Spinal cord (tissue), 10 donors: Measurements from ENCODE around the gene DHRS7C. TPM values are rescaled to one million over a fixed set of nuclear protein-coding genes. Genes with fewer than 3 reads are reported as not detected.

Source experiments
- DNase-seq, 6 donors: peaks; one replicate each; pipeline versions ENCODE4 v3.0.0 to v3.0.0-alpha.2; 2013 to 2015; ENCODE audit warnings: low spot score in 6 of 6, low read depth in 4 of 6
- H3K27ac ChIP-seq: one replicate; pipeline ENCODE4 v1.5.1; 2013; ENCODE audit warnings: low read depth, low read length, control low read depth
- H3K27me3 ChIP-seq: one replicate; pipeline ENCODE4 v1.6.1; 2013; ENCODE audit warnings: low read length; ENCODE audit not compliant: control insufficient read depth, insufficient read depth
- H3K36me3 ChIP-seq: one replicate; pipeline ENCODE4 v1.6.1; 2013; ENCODE audit warnings: low read length; ENCODE audit not compliant: control insufficient read depth, insufficient read depth
- H3K4me1 ChIP-seq: one replicate; pipeline ENCODE4 v1.6.1; 2013; ENCODE audit warnings: low read length; ENCODE audit not compliant: control insufficient read depth, insufficient read depth
- H3K4me3 ChIP-seq: one replicate; pipeline ENCODE4 v1.5.1; 2013; ENCODE audit warnings: low read depth, low read length, control low read depth
- H3K9me3 ChIP-seq: one replicate; pipeline ENCODE4 v1.6.1; 2013; ENCODE audit warnings: low read length; ENCODE audit not compliant: control insufficient read depth, insufficient read depth
- WGBS: methylation state at CpG from one replicate; pipeline ENCODE4 v1.1.5; 2013; ENCODE audit warnings: missing lambda C conversion rate; ENCODE audit not compliant: insufficient coverage; 5-methylcytosine and 5-hydroxymethylcytosine counted together
- polyA plus RNA-seq, 2 donors: library from polyadenylated mRNA; unstranded; fragments of 120-200 nt; gene quantifications; one replicate each; pipeline ENCODE4 v1.2.1, GENCODE V29; 2013; ENCODE audit not compliant: insufficient read length in 2 of 2
- total RNA-seq, 2 donors: library from RNA; depleted of rRNA in 1 of 2; stranded (reverse); fragments of 120-200 nt in 1 of 2; fragments of >200 nt in 1 of 2; gene quantifications; one replicate each; pipeline versions ENCODE4 v1.2.3 to v1.2.4, GENCODE V29; 2013 to 2014
- donor health status: healthy.

The DHRS7C gene
- total and polyA plus RNA-seq, 4 donors: 0.18 TPM; not detected in 3

DNA sequence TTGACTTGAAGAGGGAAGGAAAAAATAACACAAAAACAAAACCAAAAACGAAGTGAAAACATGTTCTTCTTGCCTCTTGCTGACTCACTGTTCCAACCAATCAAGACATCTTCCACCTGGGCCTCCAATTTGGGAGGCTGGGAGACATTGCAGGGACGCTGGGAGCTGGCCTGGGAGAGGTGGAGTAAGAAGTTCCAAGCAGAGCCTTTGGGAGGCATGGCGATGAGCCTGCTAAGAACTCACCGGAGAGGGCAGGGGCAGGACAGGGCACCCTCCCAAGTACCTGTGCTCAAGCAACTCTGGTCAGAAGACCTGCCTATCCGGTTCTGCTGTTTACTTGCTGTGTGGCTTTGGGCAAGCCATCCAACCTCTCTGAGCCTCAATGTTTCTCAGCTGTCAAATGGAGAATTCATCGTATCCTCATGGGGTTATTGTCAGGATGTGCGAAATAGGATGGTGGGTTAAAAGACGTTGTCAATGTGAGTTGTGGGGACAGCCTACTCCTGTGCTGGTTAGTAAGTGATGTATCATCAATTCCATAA lies 33.5 kb upstream of the DHRS7C start:
- H3K27ac ChIP-seq: no peak overlapping the region
- H3K27me3 ChIP-seq: no peaks in the 10 kb centered on the region
- no peaks in the 10 kb centered on the region for H3K9me3 ChIP-seq
- DNase-seq: no peak
- H3K36me3 ChIP-seq: no peaks in the 10 kb centered on the region
- no peak overlapping the region for H3K4me3 ChIP-seq
- peaks cover 5% of the 10 kb centered on the region for H3K4me1 ChIP-seq
- WGBS: 71% methylated on average over 7 of the region's 8 CpGs

DNA sequence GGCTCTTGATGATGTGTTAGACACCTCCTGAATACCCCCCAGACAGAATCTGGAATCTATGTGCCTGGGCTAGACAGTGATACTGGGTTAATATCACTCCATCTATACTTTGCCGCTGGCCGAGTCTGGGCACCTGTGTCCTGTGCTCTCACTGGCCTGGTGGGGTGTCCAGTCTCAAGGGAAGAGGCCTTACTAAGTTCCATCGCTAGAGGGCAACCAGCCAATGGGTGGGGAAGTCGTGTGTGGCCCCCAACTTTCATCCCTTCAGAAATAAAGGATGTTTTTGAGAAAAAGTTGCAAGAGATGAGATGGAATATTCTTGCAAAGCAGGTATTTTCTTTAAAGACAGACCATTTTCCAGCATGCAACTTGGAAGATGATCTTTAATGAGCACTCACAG lies 32.7 kb upstream of the DHRS7C start:
- 90% methylated on average over 2 of the region's 4 CpGs for WGBS
- Histone ChIP-seq H3K4me1 (peaks cover 5% of the 10 kb centered on the region), H3K27me3 (no peaks in the 10 kb centered on the region), H3K27ac (no peak overlapping the region), H3K9me3 (no peaks in the 10 kb centered on the region), H3K4me3 (no peak overlapping the region), H3K36me3 (no peaks in the 10 kb centered on the region)
- DNase-seq: no peak

DNA sequence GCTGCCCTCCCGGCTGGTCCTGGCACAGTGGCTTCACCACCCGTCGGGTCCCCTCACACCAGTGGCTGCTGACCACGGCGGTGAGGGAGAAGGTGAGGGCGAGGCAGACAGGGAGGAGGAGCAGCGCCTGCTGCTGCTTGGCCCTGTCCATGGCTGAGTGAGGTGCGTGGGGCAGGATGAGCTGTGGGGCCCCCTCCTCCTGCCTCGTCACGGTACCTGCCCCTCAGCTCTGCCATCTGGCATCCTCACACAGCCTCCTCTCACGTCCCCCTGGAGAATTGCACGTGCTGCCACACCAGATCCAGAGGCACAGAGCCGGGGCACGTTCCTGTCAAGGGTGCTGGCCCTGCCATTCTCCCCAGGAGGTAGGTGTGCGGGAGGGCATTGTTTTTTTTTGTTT lies 30.5 kb upstream of the DHRS7C start, which contains the start of gene GSG1L2:
Gene GSG1L2 (minus strand): TSS at position 159 of the 400 bp plus-strand sequence. CDS start 8 bp downstream, at position 151.
- no peak within 1 kb of the TSS for H3K4me3 ChIP-seq
- no peaks in the 10 kb centered on the region for H3K36me3 ChIP-seq
- H3K27ac ChIP-seq: no peak within 1 kb of the TSS
- DNase-seq: peak in 1 of 6 donors; percentile 12
- 68% methylated on average over 10 of the region's 15 CpGs for WGBS
- H3K27me3 ChIP-seq: no peaks in the 10 kb centered on the region
- peaks cover 5% of the 10 kb centered on the region for H3K4me1 ChIP-seq
- H3K9me3 ChIP-seq: no peaks in the 10 kb centered on the region

DNA sequence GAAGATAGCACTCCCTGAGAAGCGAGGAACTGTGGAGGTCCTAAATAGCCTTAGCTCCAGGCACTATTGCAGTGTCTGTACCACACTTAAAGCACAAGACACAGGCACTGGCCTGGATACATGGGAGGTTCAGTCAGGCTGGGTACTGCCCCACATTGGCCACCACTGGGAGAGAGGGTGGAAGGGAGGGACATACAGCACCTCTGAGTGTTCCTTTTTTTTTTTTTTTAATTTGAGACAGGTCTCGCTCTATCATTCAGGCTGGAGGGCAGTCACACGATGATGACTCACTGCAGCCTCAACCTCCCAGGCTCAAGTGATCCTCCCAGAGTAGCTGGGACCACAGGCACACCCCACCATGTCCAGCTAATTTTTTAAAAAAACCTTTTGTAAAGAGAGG lies 29.1 kb upstream of the DHRS7C start:
- WGBS: 100% methylated on average over 1 of the region's 3 CpGs
- Histone ChIP-seq H3K9me3 (no peaks in the 10 kb centered on the region), H3K4me1 (peaks cover 1% of the 10 kb centered on the region), H3K36me3 (no peaks in the 10 kb centered on the region), H3K27me3 (no peaks in the 10 kb centered on the region), H3K27ac (no peak overlapping the region), H3K4me3 (no peak overlapping the region)
- DNase-seq: no peak

DNA sequence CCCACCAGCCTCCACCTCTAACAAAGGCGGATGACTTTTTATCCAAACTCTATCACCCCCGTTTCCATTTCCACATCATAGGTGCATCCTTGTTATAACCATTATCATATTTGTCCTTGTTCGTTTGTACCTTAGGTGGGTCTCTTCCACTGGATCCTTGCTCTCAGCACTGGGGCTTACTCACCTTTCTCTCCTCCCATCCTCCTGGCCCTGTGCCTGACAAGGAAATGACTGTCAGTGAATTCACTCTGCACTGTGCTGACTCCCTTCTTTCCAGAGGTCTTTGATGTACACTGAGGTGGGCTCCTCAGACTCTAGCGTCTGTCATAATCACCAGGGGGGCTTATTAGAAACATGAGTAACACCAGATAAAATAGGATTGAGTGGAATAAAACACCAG lies 27.4 kb upstream of the DHRS7C start:
- 64% methylated on average over 3 of the region's 4 CpGs for WGBS

DNA sequence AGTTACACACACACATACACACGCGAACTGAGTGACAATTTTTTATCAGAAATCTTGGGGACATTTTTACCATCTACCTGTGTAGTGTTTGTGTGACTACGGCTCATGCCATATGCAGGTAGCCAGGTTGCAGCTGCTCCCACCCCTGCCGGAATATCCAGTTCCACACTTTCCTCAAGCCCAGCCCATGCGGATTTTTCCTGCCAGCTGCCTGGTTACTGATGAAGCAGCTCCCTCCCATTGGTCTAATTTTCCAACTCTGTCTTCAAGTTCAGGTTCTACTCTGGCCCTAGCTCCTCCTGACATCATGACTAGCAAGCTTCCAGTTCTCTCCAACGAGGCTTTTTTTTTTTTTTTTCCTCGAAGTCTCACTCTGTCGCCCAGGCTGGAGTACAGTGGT lies 25.7 kb upstream of the DHRS7C start:
- no peak overlapping the region for H3K4me3 ChIP-seq

More for the DNA sequence above, 27.4 kb upstream of the DHRS7C start:
- no peak overlapping the region for H3K27ac ChIP-seq
- no peaks in the 10 kb centered on the region for H3K4me1 ChIP-seq
- no peak overlapping the region for H3K4me3 ChIP-seq
- no peak for DNase-seq
- H3K36me3 ChIP-seq: no peaks in the 10 kb centered on the region
- no peaks in the 10 kb centered on the region for H3K9me3 ChIP-seq
- H3K27me3 ChIP-seq: no peaks in the 10 kb centered on the region

DNA sequence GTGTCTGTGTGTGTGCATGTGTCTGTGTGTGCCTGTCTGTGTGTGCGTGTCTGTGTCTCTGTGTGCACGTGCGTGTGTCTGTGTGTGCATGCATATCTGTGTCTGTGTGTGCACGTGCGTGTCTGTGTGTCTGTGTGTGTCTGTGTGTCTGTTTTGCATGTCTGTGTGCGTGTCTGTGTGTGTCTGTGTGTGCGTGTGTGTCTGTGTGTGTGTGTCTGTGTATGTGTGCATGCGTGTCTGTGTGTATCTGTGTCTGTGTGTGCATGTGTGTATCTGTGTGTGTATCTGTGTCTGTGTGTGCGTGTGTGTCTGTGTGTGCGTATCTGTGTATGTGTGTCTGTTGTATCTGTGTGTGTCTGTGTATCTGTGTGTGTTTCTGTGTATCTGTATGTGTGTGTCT lies 25.1 kb upstream of the DHRS7C start:
- no peak overlapping the region for H3K27ac ChIP-seq
- H3K4me1 ChIP-seq: no peaks in the 10 kb centered on the region
- no peaks in the 10 kb centered on the region for H3K36me3 ChIP-seq
- no peak for DNase-seq
- no peaks in the 10 kb centered on the region for H3K27me3 ChIP-seq
- H3K4me3 ChIP-seq: no peak overlapping the region
- 40% methylated on average over 7 of the region's 10 CpGs for WGBS
- H3K9me3 ChIP-seq: no peaks in the 10 kb centered on the region

More for the DNA sequence above, 25.7 kb upstream of the DHRS7C start:
- H3K36me3 ChIP-seq: no peaks in the 10 kb centered on the region
- 62% methylated on average over 6 of the region's 8 CpGs for WGBS
- H3K27me3 ChIP-seq: no peaks in the 10 kb centered on the region
- H3K4me1 ChIP-seq: no peaks in the 10 kb centered on the region
- DNase-seq: peak in 5 of 6 donors; percentile 4 to 87 (median 29)
- H3K9me3 ChIP-seq: no peaks in the 10 kb centered on the region
- H3K27ac ChIP-seq: no peak overlapping the region

DNA sequence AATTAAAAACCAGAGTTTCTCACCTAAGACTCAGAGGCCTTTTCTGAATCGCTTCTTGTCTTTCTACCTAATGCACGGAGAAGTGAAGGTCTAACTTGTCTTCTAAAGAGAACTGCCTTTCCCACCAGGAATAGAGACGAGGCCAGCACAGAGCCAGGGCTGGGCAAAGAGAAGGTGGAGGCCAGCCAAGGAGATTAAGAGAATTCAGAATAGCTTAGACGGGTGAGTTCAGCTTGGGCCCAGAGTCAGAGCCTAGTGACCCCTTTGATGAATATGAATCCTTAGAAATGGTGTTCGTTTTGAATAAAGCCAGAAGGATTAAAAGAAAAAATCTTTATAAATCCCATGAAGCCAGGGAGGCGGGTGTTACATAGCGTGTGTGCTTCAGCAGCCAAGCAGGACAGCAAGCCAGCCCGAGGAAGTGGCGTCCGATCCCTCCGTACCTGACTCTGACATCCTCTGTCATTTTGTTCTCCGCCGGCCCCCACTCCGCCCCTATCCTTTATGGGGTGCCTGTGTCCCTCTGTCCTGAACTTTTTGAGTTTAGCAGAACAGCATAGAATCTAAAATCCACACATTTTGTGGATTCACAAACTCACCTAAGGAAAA lies 23.0 kb upstream of the DHRS7C start:
- DNase-seq: no peak
- no peaks in the 10 kb centered on the region for H3K36me3 ChIP-seq
- H3K9me3 ChIP-seq: no peaks in the 10 kb centered on the region
- no peaks in the 10 kb centered on the region for H3K4me1 ChIP-seq
- H3K4me3 ChIP-seq: no peak overlapping the region
- H3K27me3 ChIP-seq: no peaks in the 10 kb centered on the region
- no peak overlapping the region for H3K27ac ChIP-seq
- 84% methylated on average over 12 of the region's 14 CpGs for WGBS

DNA sequence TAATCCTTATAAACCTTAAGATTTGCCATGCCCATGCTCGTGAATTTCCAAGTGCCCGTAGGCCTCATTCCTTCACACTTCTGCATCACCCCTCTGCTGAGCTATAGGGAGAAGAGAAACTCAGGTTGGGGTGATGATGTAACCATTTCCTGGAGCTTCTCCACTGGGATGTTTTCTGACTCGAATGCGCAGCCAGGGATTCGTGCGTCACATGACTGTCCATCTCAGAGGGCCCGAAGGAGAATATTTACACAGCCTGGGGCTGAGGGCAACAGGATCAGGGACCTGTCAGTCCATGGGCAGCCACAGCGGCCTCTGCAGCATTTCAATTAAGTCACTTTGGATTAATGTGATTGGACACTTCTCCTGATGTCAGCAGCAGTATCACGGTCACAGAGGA lies 21.8 kb upstream of the DHRS7C start:
- no peak for DNase-seq
- WGBS: 94% methylated on average over 6 of the region's 9 CpGs
- H3K4me3 ChIP-seq: no peak overlapping the region
- no peak overlapping the region for H3K27ac ChIP-seq
- no peaks in the 10 kb centered on the region for H3K36me3 ChIP-seq
- H3K9me3 ChIP-seq: no peaks in the 10 kb centered on the region
- no peaks in the 10 kb centered on the region for H3K27me3 ChIP-seq
- no peaks in the 10 kb centered on the region for H3K4me1 ChIP-seq

DNA sequence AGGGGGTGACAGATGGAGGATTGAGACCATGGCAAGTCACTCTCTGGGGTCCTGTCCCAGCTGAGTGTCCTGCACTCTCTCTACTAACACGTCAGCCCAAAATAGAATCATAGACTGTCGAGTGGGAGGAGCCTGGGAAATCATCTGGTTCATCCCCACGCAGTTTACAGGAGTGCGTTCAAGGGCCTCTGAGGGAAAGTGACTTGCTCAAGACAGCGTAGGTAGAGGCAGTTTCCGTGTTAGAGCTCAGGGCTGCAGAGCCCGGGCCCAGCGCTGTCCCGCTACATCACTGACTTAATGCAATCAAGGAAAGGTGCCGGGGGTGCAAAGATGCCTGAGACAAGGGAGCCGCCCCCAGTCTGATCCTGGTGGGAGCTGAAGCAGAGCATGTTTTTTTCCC lies 20.1 kb upstream of the DHRS7C start:
- Histone ChIP-seq H3K4me3 (no peak overlapping the region), H3K36me3 (no peaks in the 10 kb centered on the region), H3K27me3 (no peaks in the 10 kb centered on the region), H3K27ac (no peak overlapping the region), H3K9me3 (no peaks in the 10 kb centered on the region), H3K4me1 (no peaks in the 10 kb centered on the region)
- 94% methylated on average over 10 of the region's 11 CpGs for WGBS
- no peak for DNase-seq
